HG03139 (cell line): ENCODE results near the gene KLF12.
A peak's percentile ranks its signal among the peaks of the same experiment; 100 is the strongest.

ENCODE experiments used
- ATAC-seq: cut with Tn5 transposase; IDR thresholded peaks from one replicate; pipeline ENCODE4 v1.9.1; 2021; ENCODE audit not compliant: unreplicated experiment

KLF12 gene

DNA sequence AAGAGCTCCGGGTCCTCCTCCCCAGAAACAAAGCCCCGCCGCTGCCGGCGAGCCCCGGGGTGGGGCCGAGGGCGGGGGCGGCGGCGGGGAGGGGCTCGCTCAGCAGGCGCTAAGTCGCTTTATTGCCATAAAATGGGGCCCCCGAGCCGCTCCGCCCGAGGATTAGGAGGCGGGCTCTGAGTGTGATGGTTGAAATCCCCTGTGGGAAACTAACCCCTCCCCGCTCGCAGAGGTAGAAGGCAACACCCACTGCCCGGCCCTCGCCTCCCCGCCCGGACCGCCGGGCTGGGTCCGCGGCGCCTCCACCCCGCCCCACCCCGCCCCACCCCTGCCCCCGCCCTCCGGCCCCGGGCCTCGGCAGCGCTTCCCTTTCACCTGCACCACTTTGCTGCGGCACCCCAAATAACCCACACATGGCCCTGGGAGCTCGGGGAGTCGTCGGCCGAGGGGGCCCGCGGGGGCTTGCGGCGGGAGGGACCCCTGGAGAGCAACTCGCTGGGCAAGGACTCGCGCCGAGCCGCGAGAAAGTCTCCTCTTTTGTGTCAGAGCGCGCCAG, at the start of gene KLF12:
KLF12 (minus strand) TSS at position 184 of the 556 bp plus-strand sequence.
- ATAC-seq: peak; percentile 61

DNA sequence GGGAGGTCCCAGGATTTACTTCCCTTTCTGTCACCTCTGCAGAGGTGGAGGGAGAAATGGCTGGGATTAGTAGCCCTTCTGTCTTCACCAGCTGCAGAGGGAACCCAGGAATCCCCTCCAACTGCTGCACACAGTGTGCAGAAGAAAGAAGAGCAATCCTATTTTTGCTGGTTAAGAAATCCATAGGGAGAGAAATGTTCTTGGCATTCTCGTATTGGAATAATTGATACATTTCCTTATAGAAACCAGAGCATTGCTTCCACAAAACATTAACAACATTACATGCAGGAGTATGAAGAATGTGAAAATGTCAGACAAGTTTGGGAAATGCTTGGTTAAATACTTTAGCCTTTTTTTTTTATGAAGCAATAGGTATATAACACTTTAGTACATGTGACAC, 48.3 kb upstream of the KLF12 start:
- no peak for ATAC-seq

- ATAC-seq: no peak
Observed at GRCh38 chr13:74174810-74175209, 40.6 kb upstream of the KLF12 start.

GRCh38 chr13:74173822-74174221, 39.6 kb upstream of the KLF12 start:
- no peak for ATAC-seq

GRCh38 chr13:74171641-74172040, 37.4 kb upstream of the KLF12 start:
- ATAC-seq: no peak

GRCh38 chr13:74169676-74170075, 35.5 kb upstream of the KLF12 start:
- no peak for ATAC-seq

- ATAC-seq: no peak
Observed at GRCh38 chr13:74168263-74168675, 34.1 kb upstream of the KLF12 start.

- no peak for ATAC-seq
Observed at GRCh38 chr13:74166261-74167004, 32.2 kb upstream of the KLF12 start.

DNA sequence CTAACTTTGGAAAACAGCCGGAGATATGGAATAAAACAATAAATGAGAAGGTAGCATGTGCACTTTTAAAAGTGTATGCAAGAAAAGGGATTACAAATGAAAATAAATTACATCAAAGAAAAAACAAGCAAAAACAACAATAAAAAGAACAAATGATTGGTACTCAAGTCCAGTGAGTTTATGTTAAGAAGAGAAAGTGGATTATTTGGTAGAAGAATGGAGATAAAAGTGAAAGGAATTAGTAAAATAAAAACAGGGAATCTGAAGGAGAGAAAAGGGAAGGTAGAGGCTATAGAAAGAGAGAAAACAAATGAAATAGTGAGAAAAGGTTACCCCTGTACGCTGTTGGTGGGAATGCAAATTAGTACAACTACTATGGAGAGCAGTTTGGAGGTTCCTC, 28.6 kb upstream of the KLF12 start:
- ATAC-seq: no peak

DNA sequence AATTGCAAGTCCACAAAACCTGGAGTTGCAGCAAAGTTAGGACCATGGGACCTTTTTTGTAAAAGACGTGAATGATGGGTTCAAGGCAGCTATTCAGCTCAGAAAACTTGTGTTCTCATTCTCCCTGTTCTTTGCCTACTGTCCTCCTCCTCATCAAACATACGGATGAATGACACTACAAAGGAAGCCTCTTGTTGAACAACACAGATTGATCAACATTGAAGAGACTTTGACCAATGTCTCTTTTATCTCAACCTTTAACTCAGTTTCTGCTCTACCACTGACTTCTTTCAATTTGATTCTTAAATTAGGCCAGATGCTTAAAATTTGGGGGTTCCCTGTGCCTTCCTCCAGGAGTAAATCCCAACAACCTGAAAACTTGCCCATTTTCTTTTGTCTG, 27.9 kb upstream of the KLF12 start:
- ATAC-seq: no peak

DNA sequence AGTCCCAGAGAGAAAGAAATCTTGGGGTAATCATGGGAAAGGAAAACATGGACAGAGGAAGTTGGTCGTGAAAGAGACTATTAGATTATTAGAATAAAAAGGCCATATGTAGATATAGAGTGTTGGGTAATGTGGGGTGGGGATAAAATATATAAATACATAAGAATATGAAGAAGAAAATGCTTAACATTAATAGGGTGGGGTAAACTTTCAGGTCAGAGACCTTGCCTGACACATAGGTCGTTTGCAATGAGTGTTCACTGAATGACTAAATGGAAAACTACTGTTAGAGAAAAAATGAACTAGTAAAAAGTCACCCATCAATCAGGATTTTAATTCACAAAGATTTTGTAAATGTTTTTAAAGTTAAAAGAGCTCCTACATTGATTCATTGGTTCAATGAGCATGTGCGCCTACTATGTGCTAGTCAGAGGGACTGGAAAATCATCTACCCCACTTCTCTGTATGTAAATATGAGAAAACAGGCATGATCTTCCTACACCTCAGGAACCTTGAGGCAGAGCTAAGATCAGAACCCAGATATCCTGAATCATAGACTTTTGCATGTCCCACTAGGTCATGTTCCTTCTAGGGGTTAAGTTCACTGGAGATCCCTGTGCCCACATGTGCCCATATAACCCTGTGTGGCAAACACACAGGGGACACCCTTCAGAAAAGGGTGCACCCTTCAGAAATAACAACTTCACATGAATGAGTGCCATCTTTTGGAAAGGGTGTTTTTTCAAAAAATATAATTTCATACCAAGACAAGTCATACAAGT, 24.6 kb upstream of the KLF12 start:
- ATAC-seq: no peak

DNA sequence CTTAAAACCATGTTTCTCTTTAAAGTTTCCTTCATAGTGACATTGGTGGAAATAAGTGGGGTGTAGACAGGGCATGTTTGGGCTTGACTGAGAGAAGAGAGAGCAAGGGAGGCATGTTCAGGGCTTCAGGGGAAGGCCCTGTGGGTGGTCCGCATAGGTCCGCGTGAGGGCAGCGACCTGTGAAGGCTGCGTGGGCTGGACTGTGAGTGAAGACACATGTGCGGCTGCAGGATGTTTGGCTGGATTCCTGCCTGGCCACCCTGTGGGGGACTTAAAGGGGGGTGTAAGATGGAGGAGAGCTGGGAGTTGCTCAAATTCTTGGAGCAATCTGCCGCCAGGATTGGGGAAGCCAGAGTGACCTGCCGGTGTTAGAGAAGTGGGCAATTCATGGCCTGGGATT, 23.8 kb upstream of the KLF12 start:
- no peak for ATAC-seq

- ATAC-seq: no peak
Observed at GRCh38 chr13:74154981-74155380, 20.8 kb upstream of the KLF12 start.

- ATAC-seq: no peak
Observed at GRCh38 chr13:74153316-74153715, 19.1 kb upstream of the KLF12 start.

DNA sequence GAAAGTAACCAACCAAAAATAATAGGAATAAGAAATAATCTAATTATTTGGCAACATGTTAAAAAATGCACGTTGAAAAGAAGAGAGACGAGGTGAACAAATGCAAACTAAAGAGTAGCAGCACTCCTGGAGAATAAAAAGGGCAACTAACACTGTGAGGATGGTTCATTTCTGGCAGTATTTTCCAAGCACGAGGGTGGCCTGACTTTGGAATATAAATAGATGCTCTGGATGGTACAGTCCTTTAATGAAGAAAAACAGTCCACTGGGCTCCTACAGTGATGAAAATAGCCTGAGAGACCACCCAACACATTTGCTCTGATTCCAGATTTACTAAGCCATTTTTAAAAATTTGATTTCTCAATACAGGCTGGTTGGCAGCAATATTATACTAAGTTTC, 17.7 kb upstream of the KLF12 start:
- ATAC-seq: no peak

GRCh38 chr13:74148352-74148751, 14.1 kb upstream of the KLF12 start:
- ATAC-seq: no peak

DNA sequence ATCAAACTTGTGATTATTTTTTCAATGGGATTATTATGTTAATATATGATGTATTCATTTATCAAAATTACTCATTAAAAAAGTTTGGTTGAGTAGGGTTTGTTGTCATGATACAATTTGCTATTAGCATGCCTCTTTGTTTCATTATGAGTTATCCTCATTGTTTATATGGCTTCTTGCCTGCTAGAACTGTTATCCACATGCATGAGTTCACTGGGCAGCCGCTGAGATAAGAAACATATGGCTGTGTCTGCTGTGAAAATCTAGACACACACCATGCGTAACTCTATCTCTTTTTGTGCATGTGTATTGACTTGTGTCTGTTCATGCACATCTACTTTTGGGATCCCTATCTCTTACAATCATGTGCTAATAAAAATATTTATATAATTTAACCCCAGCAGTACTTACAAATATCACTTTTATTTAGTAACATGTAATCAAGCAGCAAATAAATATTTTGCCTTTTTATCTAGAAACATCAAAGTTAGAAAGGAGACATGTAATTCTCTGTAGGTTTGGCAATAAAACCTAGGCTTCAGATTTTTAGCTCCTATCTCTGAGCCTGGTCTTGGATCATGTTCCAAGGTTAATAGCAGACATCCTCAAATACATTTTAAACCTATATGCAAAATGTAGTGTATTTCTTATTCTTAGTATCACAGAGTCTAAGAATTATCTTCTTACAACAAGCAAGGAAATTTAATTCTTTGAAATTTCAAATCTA, 11.2 kb upstream of the KLF12 start:
- ATAC-seq: no peak

DNA sequence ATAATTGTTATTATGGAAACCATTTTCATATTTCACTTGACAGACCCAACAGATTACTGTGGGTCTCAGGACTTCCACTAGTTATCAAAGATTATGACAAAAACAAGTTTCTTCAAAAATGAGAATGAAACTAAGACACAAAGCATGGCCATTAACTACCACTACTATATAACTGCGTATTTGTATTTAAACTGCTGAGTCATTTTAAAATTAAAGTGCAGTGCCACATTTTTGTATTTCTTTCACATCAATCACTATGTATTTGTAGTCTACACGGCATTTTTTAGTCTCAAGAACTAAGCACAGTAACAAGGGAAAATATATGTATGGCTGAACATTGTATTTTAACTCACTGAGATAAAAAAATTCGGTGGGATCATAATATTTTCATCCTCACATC, 10.1 kb upstream of the KLF12 start:
- ATAC-seq: no peak

GRCh38 chr13:74142257-74142656, 8.1 kb upstream of the KLF12 start:
- ATAC-seq: no peak

- no peak for ATAC-seq
Observed at GRCh38 chr13:74138241-74138640, 4.0 kb upstream of the KLF12 start.

DNA sequence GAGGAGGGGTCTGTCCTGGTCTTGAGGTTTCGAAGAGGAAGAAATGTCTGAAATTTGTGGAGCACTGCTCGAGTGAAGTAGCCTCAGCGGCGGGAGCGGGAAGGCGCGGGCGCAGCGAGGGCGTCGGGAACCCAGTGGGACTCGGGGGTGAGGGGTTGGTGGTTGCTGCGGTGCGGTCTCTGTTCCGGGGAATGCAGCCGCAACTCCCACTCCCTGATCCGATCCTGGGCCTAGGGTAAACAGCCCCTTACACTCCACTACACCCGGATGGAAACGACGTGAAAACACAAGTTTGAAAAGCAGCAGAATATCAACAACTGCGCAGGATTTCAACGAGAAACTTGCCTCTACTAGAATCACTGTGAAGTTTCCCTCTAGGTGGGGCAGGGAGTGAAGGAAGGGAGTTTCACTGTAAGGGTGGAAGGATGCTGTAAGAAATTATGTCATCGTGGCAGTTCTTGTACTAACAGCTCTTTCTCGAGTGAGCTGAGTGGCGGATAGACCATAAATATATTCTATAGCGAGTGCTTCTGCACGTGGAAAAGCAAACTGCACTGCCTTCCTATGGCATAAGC, 2.0 kb upstream of the KLF12 start:
- no peak for ATAC-seq
